ENCODE results near the gene ADH6. TPM values are rescaled to one million over a fixed set of nuclear protein-coding genes. Genes with fewer than 3 reads are reported as not detected.
A peak's percentile ranks its signal among the peaks of the same experiment; 100 is the strongest.
"Not testable (repeated sequence)": the region's sequence is repeated elsewhere in the genome, so short reads cannot be mapped to it uniquely, and the experiment has no call there.

Gene ADH6
- 10 to 100 TPM in 3 of 4 donors, 1 to 10 TPM in 1; 3.0 to 66.0 (median 28.7) TPM for polyA plus RNA-seq
- long read RNA-seq, donor 1, partial matches to known transcripts: 0 of 2 reads
- long read RNA-seq, donor 1, other reads (novel, unspliced or antisense): 0 of 2 reads
- long read RNA-seq, donor 2: 0 reads
- long read RNA-seq, donor 3: 0 reads
- long read RNA-seq, donor 4: 0 reads
- long read RNA-seq, donor 5: 0 reads
- long read RNA-seq, donor 6, partial matches to known transcripts: 0 of 1 reads
- long read RNA-seq, donor 6, other reads (novel, unspliced or antisense): 0 of 1 reads
- long read RNA-seq, donor 7: 0 reads
- long read RNA-seq, donor 8: 0 reads
- long read RNA-seq, donor 9: 0 reads
- long read RNA-seq, donor 10, partial matches to known transcripts: 9 of 11 reads
- long read RNA-seq, donor 10, other reads (novel, unspliced or antisense): 0 of 11 reads

DNA sequence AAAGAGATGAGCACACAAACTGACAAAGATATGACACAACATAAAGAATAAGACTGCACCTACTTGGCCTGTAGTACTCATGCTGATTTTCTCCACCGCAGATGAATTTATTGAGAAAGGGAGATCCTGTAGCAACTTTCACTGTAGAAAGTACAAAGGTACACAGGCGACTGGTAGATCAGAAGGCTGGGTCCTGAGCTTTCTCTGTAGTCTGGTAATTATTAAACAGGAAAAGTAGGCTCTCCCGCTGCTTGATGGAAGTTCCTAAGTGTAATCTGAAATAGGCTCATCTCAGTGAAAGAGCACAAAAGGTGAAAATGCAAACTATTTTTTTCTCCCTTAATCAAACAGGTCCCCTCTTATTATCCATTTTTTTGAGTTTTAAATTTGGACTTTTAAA, at the start of gene ADH6:
Gene ADH6, minus strand, starts transcription at position 175 of the 400 bp plus-strand sequence. Its CDS starts 94 bp downstream, at position 81.
- 18 to 70% (median 43%) methylated on average over 3 of the region's 3 CpGs for WGBS, 3 donors
- Histone ChIP-seq H3K9me3 (ENCODE audit: control insufficient read depth in 2 of 2, insufficient read depth in 1 of 2, low read depth in 1 of 2, low read length in 1 of 2) (no peaks in the 10 kb centered on the region), H3K4me1 (ENCODE audit: control insufficient read depth in 3 of 3, insufficient read depth in 2 of 3, low read depth in 1 of 3, low read length in 2 of 3) (peaks cover 2 to 14% (median 2%) of the 10 kb centered on the region in 3 donors), H3K27ac (ENCODE audit: low read depth in 1 of 3, low read length in 2 of 3) (peak within 1 kb of the TSS in 2 of 3 donors; percentile 1 to 46), H3K4me3 (ENCODE audit: low read depth in 1 of 3, low read length in 3 of 3) (peak within 1 kb of the TSS in 1 of 3 donors; percentile 52), H3K27me3 (ENCODE audit: control insufficient read depth in 3 of 3, insufficient read depth in 3 of 3, low read length in 3 of 3) (no peaks in the 10 kb centered on the region), H3K36me3 (ENCODE audit: control insufficient read depth in 3 of 3, insufficient read depth in 2 of 3, low read depth in 1 of 3, low read length in 3 of 3) (no peaks in the 10 kb centered on the region)
- peak; percentile 83 to 86 for DNase-seq
- FAIRE-seq: no peak

DNA sequence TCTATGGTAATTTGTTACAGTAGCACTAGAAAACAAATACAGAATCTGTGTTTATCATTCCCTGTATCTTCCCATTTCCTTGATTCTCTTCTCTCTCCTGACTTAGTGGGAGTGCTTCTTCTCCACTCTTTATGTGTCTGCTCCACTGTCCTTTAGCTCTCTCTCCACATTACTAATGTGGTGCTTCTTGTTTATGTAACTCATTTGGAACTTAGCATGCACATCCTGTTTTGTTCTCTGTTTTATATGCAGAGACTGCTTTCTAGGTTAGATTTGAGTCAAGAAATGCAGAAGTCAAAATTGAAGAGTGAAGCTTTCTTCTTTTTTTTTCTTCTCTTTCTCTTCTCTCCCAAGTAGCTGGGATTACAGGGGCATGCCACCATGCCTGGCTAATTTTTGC, 45.9 kb upstream of the ADH6 start:
- Histone ChIP-seq H3K27ac (ENCODE audit: low read depth in 1 of 3, low read length in 2 of 3) (no peak overlapping the region), H3K4me1 (ENCODE audit: control insufficient read depth in 3 of 3, insufficient read depth in 2 of 3, low read depth in 1 of 3, low read length in 2 of 3) (no peaks in the 10 kb centered on the region), H3K4me3 (ENCODE audit: low read depth in 1 of 3, low read length in 3 of 3) (no peak overlapping the region), H3K9me3 (ENCODE audit: control insufficient read depth in 2 of 2, insufficient read depth in 1 of 2, low read depth in 1 of 2, low read length in 1 of 2) (peaks cover 0 to 7% of the 10 kb centered on the region in 2 donors), H3K36me3 (ENCODE audit: control insufficient read depth in 3 of 3, insufficient read depth in 2 of 3, low read depth in 1 of 3, low read length in 3 of 3) (no peaks in the 10 kb centered on the region), H3K27me3 (ENCODE audit: control insufficient read depth in 3 of 3, insufficient read depth in 3 of 3, low read length in 3 of 3) (no peaks in the 10 kb centered on the region)
- no peak for DNase-seq
- no peak for FAIRE-seq

DNA sequence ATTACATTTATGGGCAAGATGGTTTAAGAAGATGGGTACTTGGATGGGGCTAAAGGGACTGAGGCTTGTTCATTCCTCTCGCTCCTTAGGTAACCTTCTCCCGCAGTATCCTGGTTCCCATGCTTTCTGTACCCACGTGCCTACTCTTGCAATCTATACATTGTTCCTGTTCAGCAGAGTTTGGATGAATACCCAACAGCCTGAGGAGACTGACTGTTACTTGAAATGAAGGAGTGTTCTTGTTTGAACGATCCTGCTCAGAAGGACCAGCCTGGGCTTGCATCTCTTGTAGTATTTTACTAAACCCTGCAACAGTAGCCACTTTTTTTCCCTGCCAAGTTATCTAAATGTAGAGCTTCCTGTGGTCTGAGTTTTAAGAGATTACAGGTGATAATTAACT, 33.7 kb upstream of the ADH6 start:
- no peak overlapping the region for H3K4me3 ChIP-seq (ENCODE audit: low read depth in 1 of 3, low read length in 3 of 3)
- no peaks in the 10 kb centered on the region for H3K36me3 ChIP-seq (ENCODE audit: control insufficient read depth in 3 of 3, insufficient read depth in 2 of 3, low read depth in 1 of 3, low read length in 3 of 3)
- no peak overlapping the region for H3K27ac ChIP-seq (ENCODE audit: low read depth in 1 of 3, low read length in 2 of 3)
- H3K9me3 ChIP-seq (ENCODE audit: control insufficient read depth in 2 of 2, insufficient read depth in 1 of 2, low read depth in 1 of 2, low read length in 1 of 2): no peaks in the 10 kb centered on the region
- DNase-seq: no peak
- WGBS, 3 donors: 76 to 89% (median 87%) methylated on average over 4 of the region's 4 CpGs
- no peaks in the 10 kb centered on the region for H3K4me1 ChIP-seq (ENCODE audit: control insufficient read depth in 3 of 3, insufficient read depth in 2 of 3, low read depth in 1 of 3, low read length in 2 of 3)
- no peaks in the 10 kb centered on the region for H3K27me3 ChIP-seq (ENCODE audit: control insufficient read depth in 3 of 3, insufficient read depth in 3 of 3, low read length in 3 of 3)
- no peak for FAIRE-seq

DNA sequence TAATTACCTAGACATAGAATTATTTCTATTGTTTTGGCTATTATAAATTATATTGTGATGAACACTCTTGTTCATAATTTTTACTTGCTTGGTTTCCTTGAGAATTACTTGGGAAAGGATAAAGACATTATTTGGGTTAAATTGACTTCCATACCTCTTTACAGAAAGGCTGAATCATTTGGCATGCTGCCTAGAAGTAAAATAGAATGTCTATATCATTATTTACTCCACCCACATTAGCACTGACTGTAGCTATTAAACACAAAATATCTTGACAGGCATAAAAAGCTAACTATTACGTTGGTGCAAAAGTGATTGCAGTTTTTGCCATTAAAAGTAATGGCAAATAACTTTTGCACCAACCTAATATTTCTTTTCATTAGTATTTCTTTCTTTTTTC, 29.7 kb upstream of the ADH6 start:
- 74 to 83% (median 82%) methylated on average over 1 of the region's 1 CpG for WGBS, 3 donors
- Histone ChIP-seq H3K4me1 (ENCODE audit: control insufficient read depth in 3 of 3, insufficient read depth in 2 of 3, low read depth in 1 of 3, low read length in 2 of 3) (no peaks in the 10 kb centered on the region), H3K4me3 (ENCODE audit: low read depth in 1 of 3, low read length in 3 of 3) (no peak overlapping the region), H3K36me3 (ENCODE audit: control insufficient read depth in 3 of 3, insufficient read depth in 2 of 3, low read depth in 1 of 3, low read length in 3 of 3) (no peaks in the 10 kb centered on the region), H3K27me3 (ENCODE audit: control insufficient read depth in 3 of 3, insufficient read depth in 3 of 3, low read length in 3 of 3) (no peaks in the 10 kb centered on the region), H3K9me3 (ENCODE audit: control insufficient read depth in 2 of 2, insufficient read depth in 1 of 2, low read depth in 1 of 2, low read length in 1 of 2) (no peaks in the 10 kb centered on the region), H3K27ac (ENCODE audit: low read depth in 1 of 3, low read length in 2 of 3) (no peak overlapping the region)
- no peak for FAIRE-seq
- DNase-seq: no peak

DNA sequence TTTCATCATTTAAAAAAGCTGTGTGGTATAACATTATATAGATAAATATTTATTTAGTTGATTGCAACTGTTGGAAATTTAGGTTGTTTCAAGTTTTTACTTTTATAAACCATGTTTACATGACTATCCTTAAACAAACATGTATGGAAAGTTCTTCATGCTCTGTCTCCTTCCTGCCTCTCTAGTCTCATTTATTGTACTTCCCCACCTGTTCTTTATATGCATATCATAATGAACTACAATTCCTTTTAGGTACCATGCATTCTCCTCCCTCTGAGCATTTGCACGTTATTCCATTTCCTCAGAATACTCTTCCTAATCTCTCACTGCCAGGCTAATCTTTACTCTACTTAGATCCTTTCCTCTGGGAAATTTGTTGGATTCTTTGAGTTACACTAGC, 16.9 kb upstream of the ADH6 start:
- Histone ChIP-seq H3K36me3 (ENCODE audit: control insufficient read depth in 3 of 3, insufficient read depth in 2 of 3, low read depth in 1 of 3, low read length in 3 of 3) (no peaks in the 10 kb centered on the region), H3K27ac (ENCODE audit: low read depth in 1 of 3, low read length in 2 of 3) (no peak overlapping the region), H3K27me3 (ENCODE audit: control insufficient read depth in 3 of 3, insufficient read depth in 3 of 3, low read length in 3 of 3) (no peaks in the 10 kb centered on the region), H3K4me1 (ENCODE audit: control insufficient read depth in 3 of 3, insufficient read depth in 2 of 3, low read depth in 1 of 3, low read length in 2 of 3) (no peaks in the 10 kb centered on the region), H3K9me3 (ENCODE audit: control insufficient read depth in 2 of 2, insufficient read depth in 1 of 2, low read depth in 1 of 2, low read length in 1 of 2) (peaks cover 0 to 7% of the 10 kb centered on the region in 2 donors), H3K4me3 (ENCODE audit: low read depth in 1 of 3, low read length in 3 of 3) (no peak overlapping the region)
- 53 to 71% (median 63%) methylated on average over 1 of the region's 1 CpG for WGBS, 3 donors
- FAIRE-seq: no peak
- DNase-seq: no peak

DNA sequence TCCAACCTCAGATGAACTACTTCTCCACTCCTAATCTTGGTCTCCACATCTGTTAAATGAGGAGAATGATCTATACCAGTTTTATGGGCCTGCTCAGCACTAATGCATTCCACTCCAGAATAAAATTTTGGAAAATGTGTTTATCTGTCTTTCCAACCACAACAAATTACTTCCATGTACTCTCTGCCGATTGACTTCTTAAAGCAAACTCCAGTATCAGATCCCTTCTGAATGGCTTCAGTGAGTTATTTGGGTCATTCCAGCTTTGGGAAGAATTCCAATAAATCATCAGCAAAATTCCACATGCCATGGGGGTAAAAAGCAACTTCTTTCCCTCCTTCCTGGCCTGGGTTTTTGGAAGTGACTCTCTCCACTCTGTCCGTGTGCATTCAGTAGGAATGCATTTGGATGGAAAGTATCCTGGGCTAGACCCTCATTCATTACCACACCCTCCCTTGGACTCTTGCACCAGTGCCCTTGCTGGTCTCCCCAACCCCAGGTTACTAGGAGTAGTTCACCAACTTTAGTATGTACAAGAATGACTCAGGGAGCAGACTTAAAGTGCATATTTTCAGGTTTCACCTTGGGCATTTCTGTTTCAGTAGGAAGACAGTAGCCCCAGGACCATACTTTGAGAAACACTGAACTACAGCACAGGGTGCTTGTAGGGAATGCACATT, 15.4 kb upstream of the ADH6 start:
- H3K36me3 ChIP-seq (ENCODE audit: control insufficient read depth in 3 of 3, insufficient read depth in 2 of 3, low read depth in 1 of 3, low read length in 3 of 3): no peaks in the 10 kb centered on the region
- H3K9me3 ChIP-seq (ENCODE audit: control insufficient read depth in 2 of 2, insufficient read depth in 1 of 2, low read depth in 1 of 2, low read length in 1 of 2): peaks cover 0 to 7% of the 10 kb centered on the region in 2 donors
- FAIRE-seq (no peak), DNase-seq (no peak)
- H3K27ac ChIP-seq (ENCODE audit: low read depth in 1 of 3, low read length in 2 of 3): no peak overlapping the region
- H3K27me3 ChIP-seq (ENCODE audit: control insufficient read depth in 3 of 3, insufficient read depth in 3 of 3, low read length in 3 of 3): no peaks in the 10 kb centered on the region
- WGBS, 3 donors: 70 to 89% (median 82%) methylated on average over 2 of the region's 2 CpGs
- no peaks in the 10 kb centered on the region for H3K4me1 ChIP-seq (ENCODE audit: control insufficient read depth in 3 of 3, insufficient read depth in 2 of 3, low read depth in 1 of 3, low read length in 2 of 3)
- no peak overlapping the region for H3K4me3 ChIP-seq (ENCODE audit: low read depth in 1 of 3, low read length in 3 of 3)

DNA sequence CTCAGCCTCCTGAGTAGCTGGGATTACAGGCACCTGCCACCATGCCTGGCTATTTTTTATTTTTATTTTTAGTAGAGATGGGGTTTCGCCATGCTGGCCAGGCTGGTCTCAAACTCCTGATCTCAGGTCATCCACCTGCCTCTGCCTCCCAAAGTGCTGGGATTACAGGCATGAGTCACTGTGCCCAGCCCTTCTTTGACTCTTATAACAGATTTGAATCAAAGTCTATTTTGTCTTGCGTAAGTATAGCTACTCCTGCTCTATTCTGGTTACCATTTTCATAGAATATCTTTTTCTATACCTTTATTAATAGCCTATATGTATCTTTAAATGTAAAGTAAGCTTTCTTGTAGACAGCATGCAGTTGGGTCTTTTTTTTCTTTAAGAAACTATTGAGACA, 14.4 kb upstream of the ADH6 start:
- H3K9me3 ChIP-seq (ENCODE audit: control insufficient read depth in 2 of 2, insufficient read depth in 1 of 2, low read depth in 1 of 2, low read length in 1 of 2); H3K36me3 ChIP-seq (ENCODE audit: control insufficient read depth in 3 of 3, insufficient read depth in 2 of 3, low read depth in 1 of 3, low read length in 3 of 3); H3K4me1 ChIP-seq (ENCODE audit: control insufficient read depth in 3 of 3, insufficient read depth in 2 of 3, low read depth in 1 of 3, low read length in 2 of 3); H3K27ac ChIP-seq (ENCODE audit: low read depth in 1 of 3, low read length in 2 of 3); H3K4me3 ChIP-seq (ENCODE audit: low read depth in 1 of 3, low read length in 3 of 3); FAIRE-seq; H3K27me3 ChIP-seq (ENCODE audit: control insufficient read depth in 3 of 3, insufficient read depth in 3 of 3, low read length in 3 of 3): not testable (repeated sequence)
- DNase-seq: peak in 1 of 2 donors; percentile 65
- WGBS, 3 donors: 55 to 88% (median 66%) methylated on average over 2 of the region's 2 CpGs

DNA sequence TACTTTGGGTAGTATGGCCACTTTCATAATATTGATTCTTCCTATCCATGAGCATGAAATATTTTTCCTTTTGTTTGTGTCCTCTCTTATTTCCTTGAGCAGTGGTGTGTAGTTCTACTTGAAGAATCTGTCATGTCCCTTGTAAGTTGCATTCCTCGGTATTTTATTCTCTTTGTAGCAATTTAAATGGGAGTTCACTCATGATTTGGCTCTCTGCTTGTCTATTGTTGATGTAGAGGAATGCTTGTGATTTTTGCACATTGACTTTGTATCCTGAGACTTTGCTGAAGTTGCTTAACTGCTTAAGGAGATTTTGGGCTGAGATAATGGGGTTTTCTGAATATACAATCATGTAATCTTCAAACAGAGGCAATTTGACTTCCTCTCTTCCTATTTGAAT, 9.7 kb upstream of the ADH6 start:
- not testable (repeated sequence) for H3K4me3 ChIP-seq (ENCODE audit: low read depth in 1 of 3, low read length in 3 of 3); DNase-seq; H3K4me1 ChIP-seq (ENCODE audit: control insufficient read depth in 3 of 3, insufficient read depth in 2 of 3, low read depth in 1 of 3, low read length in 2 of 3); H3K27me3 ChIP-seq (ENCODE audit: control insufficient read depth in 3 of 3, insufficient read depth in 3 of 3, low read length in 3 of 3); FAIRE-seq; H3K27ac ChIP-seq (ENCODE audit: low read depth in 1 of 3, low read length in 2 of 3); H3K9me3 ChIP-seq (ENCODE audit: control insufficient read depth in 2 of 2, insufficient read depth in 1 of 2, low read depth in 1 of 2, low read length in 1 of 2); H3K36me3 ChIP-seq (ENCODE audit: control insufficient read depth in 3 of 3, insufficient read depth in 2 of 3, low read depth in 1 of 3, low read length in 3 of 3)
- 89 to 93% (median 91%) methylated on average over 1 of the region's 1 CpG for WGBS, 3 donors
